Measurements from ENCODE around the gene SNX24. TPM values are rescaled to one million over a fixed set of nuclear protein-coding genes. Genes with fewer than 3 reads are reported as not detected.

Gene SNX24
- total RNA-seq, 1 donor from 2014 or later: 13.6 TPM

DNA sequence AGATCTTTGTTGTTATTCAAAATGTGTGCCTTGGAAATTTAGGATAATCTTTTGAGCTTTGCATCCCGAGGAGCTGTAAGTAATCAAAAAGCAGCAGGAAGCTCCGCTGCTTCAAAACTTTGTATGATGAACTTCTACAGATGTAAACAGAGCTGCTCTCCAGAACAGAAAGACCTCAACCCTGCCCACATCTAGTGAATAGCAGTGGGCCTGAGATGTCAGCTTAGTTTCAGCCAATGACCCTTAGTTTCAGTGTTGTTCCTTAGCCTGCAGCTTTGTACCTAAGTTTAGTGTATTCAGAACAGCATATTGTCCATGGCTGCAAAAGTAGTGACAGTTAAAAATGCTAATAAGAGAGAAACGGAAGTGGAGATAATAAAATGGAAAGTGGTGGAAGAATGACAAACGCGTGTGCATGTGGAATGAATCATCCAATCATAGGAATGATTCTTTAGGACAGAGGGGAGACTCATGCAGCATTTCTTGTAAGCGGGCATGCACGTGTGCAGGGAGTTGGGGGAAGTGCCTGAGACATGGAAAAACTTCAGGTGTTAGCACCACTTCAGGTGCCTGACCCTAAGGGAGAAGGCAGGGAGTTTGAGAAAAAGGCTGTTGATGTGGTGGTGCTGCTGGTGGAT lies 24.9 kb downstream of the SNX24 start:
- Mint-ChIP-seq H3K27ac (no peak overlapping the region), H3K36me3 (peaks cover 10% of the 10 kb centered on the region), H3K4me3 (no peak overlapping the region), H3K4me1 (ENCODE audit: unreplicated experiment) (peaks cover 13% of the 10 kb centered on the region), H3K9me3 (no peaks in the 10 kb centered on the region), H3K27me3 (no peaks in the 10 kb centered on the region)
- DNase-seq (ENCODE audit: extremely low spot score, unreplicated experiment): no peak
- no peak for TF ChIP-seq CTCF (conservative IDR thresholded peaks at IDR 0.05)

GRCh38 chr5:122871661-122872060 lies 26.2 kb downstream of the SNX24 start:
- TF ChIP-seq CTCF (conservative IDR thresholded peaks at IDR 0.05): no peak
- DNase-seq (ENCODE audit: extremely low spot score, unreplicated experiment): no peak
- peaks cover 13% of the 10 kb centered on the region for H3K36me3 Mint-ChIP-seq
- H3K4me1 Mint-ChIP-seq (ENCODE audit: unreplicated experiment): peaks cover 13% of the 10 kb centered on the region
- H3K4me3 Mint-ChIP-seq: no peak overlapping the region
- no peaks in the 10 kb centered on the region for H3K9me3 Mint-ChIP-seq
- H3K27ac Mint-ChIP-seq: peak overlapping the region; percentile 69
- no peaks in the 10 kb centered on the region for H3K27me3 Mint-ChIP-seq

- peaks cover 13% of the 10 kb centered on the region for H3K4me1 Mint-ChIP-seq (ENCODE audit: unreplicated experiment)
- peaks cover 6% of the 10 kb centered on the region for H3K36me3 Mint-ChIP-seq
- no peaks in the 10 kb centered on the region for H3K27me3 Mint-ChIP-seq
- H3K4me3 Mint-ChIP-seq: no peak overlapping the region
- no peak overlapping the region for H3K27ac Mint-ChIP-seq
- H3K9me3 Mint-ChIP-seq: no peaks in the 10 kb centered on the region
- TF ChIP-seq CTCF (conservative IDR thresholded peaks at IDR 0.05): no peak
- no peak for DNase-seq (ENCODE audit: extremely low spot score, unreplicated experiment)
These were observed 28.9 kb downstream of the SNX24 start for GRCh38 chr5:122874179-122874875.

DNA sequence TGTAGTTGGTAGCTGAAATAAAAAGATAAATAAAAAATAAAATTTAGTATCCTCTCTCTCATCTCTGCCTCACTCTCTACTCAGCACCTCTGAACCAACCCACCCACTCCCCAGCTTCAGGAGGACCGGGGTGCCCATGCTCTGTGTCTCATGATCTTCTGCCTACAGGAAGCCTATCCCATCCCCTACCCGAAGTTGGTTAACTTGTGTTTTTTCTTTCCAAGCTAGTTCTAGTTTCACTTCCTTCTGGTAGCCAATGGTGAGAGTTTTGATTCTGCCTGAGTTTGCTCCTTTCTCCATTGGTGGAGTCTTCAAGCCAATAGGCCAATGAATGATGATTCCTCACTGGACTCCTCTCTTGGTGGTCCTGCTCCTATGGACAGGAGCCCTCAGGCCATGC lies 32.1 kb downstream of the SNX24 start:
- no peak for DNase-seq (ENCODE audit: extremely low spot score, unreplicated experiment)

DNA sequence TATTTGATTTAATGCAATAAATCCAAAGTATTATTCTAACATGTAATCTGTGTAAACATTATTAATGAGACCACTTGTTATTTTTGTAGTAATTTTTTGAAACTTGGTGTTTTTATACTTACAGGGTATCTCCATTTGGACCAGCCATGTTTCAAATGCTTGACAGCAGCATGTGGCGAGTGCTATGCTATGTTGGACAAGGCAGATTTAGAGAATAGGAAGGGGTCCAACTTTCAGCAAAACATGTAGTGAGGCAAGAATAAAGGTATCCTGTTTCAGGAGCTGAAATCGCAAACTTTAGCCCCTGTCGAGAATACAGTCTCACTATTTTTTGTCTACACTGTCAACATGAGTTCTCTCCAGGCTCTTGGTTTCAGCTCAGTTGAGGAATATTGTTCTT lies 33.7 kb downstream of the SNX24 start:
- H3K9me3 Mint-ChIP-seq: no peaks in the 10 kb centered on the region
- H3K27me3 Mint-ChIP-seq: no peaks in the 10 kb centered on the region
- peaks cover 6% of the 10 kb centered on the region for H3K36me3 Mint-ChIP-seq
- H3K27ac Mint-ChIP-seq: no peak overlapping the region
- peaks cover 11% of the 10 kb centered on the region for H3K4me1 Mint-ChIP-seq (ENCODE audit: unreplicated experiment)
- no peak overlapping the region for H3K4me3 Mint-ChIP-seq
- TF ChIP-seq CTCF (conservative IDR thresholded peaks at IDR 0.05): no peak
- no peak for DNase-seq (ENCODE audit: extremely low spot score, unreplicated experiment)

More for the DNA sequence above, 32.1 kb downstream of the SNX24 start:
- H3K27ac Mint-ChIP-seq: no peak overlapping the region
- H3K4me1 Mint-ChIP-seq (ENCODE audit: unreplicated experiment): peaks cover 11% of the 10 kb centered on the region
- H3K36me3 Mint-ChIP-seq: peaks cover 6% of the 10 kb centered on the region
- no peak overlapping the region for H3K4me3 Mint-ChIP-seq
- H3K27me3 Mint-ChIP-seq: no peaks in the 10 kb centered on the region
- H3K9me3 Mint-ChIP-seq: no peaks in the 10 kb centered on the region
- TF ChIP-seq CTCF (conservative IDR thresholded peaks at IDR 0.05): no peak

All from type B pancreatic cell (in vitro differentiated cells).